Progenitor cell of endocrine pancreas (in vitro differentiated cells): ENCODE data around the gene MAML3. TPM values are rescaled to one million over a fixed set of nuclear protein-coding genes. Genes with fewer than 3 reads are reported as not detected.

Experiments
- DNase-seq: peaks from one replicate; pipeline ENCODE4 v3.0.0; 2021; ENCODE audit warnings: low spot score; ENCODE audit not compliant: unreplicated experiment
- H3K27ac Mint-ChIP-seq: 2 replicates; pipeline ENCODE4 v1.8.0; 2021; ENCODE audit warnings: mild to moderate bottlenecking, moderate library complexity, mixed read lengths
- H3K27me3 Mint-ChIP-seq: 2 replicates; pipeline ENCODE4 v1.8.0; 2021; ENCODE audit warnings: mixed read lengths
- H3K36me3 Mint-ChIP-seq: 2 replicates; pipeline ENCODE4 v1.8.0; 2022; ENCODE audit warnings: mixed read lengths; ENCODE audit not compliant: insufficient read depth
- H3K4me1 Mint-ChIP-seq: 2 replicates; pipeline ENCODE4 v1.8.0; 2021; ENCODE audit warnings: low read depth, mixed read lengths
- H3K4me3 Mint-ChIP-seq: 2 replicates; pipeline ENCODE4 v1.8.0; 2021; ENCODE audit warnings: low read depth, mild to moderate bottlenecking, moderate library complexity, mixed read lengths
- H3K9me3 Mint-ChIP-seq: 2 replicates; pipeline ENCODE4 v1.8.0; 2021; ENCODE audit warnings: low read depth, mixed read lengths
- CTCF ChIP-seq: fragments of 200-600 bp; sonication (generic); IDR thresholded peaks from one replicate; pipeline ENCODE4 v1.5.0; 2021; ENCODE audit warnings: antibody characterized with exemption, mild to moderate bottlenecking; ENCODE audit not compliant: unreplicated experiment
- total RNA-seq: library from RNA; stranded (reverse); gene quantifications from 2 replicates; pipeline ENCODE4 v1.2.1, GENCODE V29; 2021

MAML3 gene
- total RNA-seq, 1 donor from 2014 or later = 48.5 TPM

GRCh38 chr4:139734201-139734874, 419.6 kb downstream of the MAML3 start:
- H3K9me3 Mint-ChIP-seq = no peaks in the 10 kb centered on the region
- H3K27ac Mint-ChIP-seq = peak overlapping the region; percentile 97
- no peak for DNase-seq
- H3K4me1 Mint-ChIP-seq = peaks cover 50% of the 10 kb centered on the region
- H3K36me3 Mint-ChIP-seq = peaks cover 9% of the 10 kb centered on the region
- TF ChIP-seq CTCF = no peak
- H3K27me3 Mint-ChIP-seq = no peaks in the 10 kb centered on the region
- H3K4me3 Mint-ChIP-seq = peak overlapping the region; percentile 50

- no peak for DNase-seq
- TF ChIP-seq CTCF = no peak
- Mint-ChIP-seq H3K4me3 (no peak overlapping the region), H3K36me3 (peaks cover 9% of the 10 kb centered on the region), H3K9me3 (no peaks in the 10 kb centered on the region), H3K27ac (peak overlapping the region; percentile 86), H3K27me3 (no peaks in the 10 kb centered on the region), H3K4me1 (peaks cover 62% of the 10 kb centered on the region)
Observed at GRCh38 chr4:139732991-139733570, 420.9 kb downstream of the MAML3 start.

- peak; percentile 18 for DNase-seq
- Mint-ChIP-seq H3K27ac (peak overlapping the region; percentile 98), H3K4me3 (peak overlapping the region; percentile 52), H3K9me3 (no peaks in the 10 kb centered on the region), H3K36me3 (peaks cover 10% of the 10 kb centered on the region), H3K4me1 (peaks cover 66% of the 10 kb centered on the region), H3K27me3 (no peaks in the 10 kb centered on the region)
- no peak for TF ChIP-seq CTCF
Observed at GRCh38 chr4:139728840-139729239, 425.1 kb downstream of the MAML3 start.

- Mint-ChIP-seq H3K4me3 (peak overlapping the region; percentile 52), H3K27ac (peak overlapping the region; percentile 98), H3K4me1 (peaks cover 63% of the 10 kb centered on the region), H3K27me3 (no peaks in the 10 kb centered on the region), H3K36me3 (peaks cover 10% of the 10 kb centered on the region), H3K9me3 (no peaks in the 10 kb centered on the region)
- no peak for TF ChIP-seq CTCF
- no peak for DNase-seq
Observed at GRCh38 chr4:139728146-139728545, 425.8 kb downstream of the MAML3 start.

GRCh38 chr4:139726615-139727014, 427.4 kb downstream of the MAML3 start:
- no peak for TF ChIP-seq CTCF
- Mint-ChIP-seq H3K27ac (peak overlapping the region; percentile 98), H3K4me1 (peaks cover 53% of the 10 kb centered on the region), H3K27me3 (no peaks in the 10 kb centered on the region), H3K9me3 (no peaks in the 10 kb centered on the region), H3K36me3 (peaks cover 14% of the 10 kb centered on the region), H3K4me3 (no peak overlapping the region)
- no peak for DNase-seq
